HL-60/S4 treated with phorbol 12-myristate 13-acetate at 8.2 ng/mL for 4 days and 3 days (cell line): ENCODE measurements around the gene ATG14.
"Not testable (repeated sequence)": the region's sequence is repeated elsewhere in the genome, so short reads cannot be mapped to it uniquely, and the experiment has no call there.

Experiments
- in situ Hi-C: fragments of 300-500 bp; cut with MboI; formaldehyde crosslinking; loops from 2 replicates; pipeline ENCODE4 v1.15.0; 2022; ENCODE audit warnings: low sequenced_read_pairs

ATG14 gene

GRCh38 chr14:55411426-55412389 is at the start of gene ATG14:
TSS of gene ATG14 (minus strand) at chr14:55411830. CDS start at chr14:55411822, 8 bp downstream.
- in situ Hi-C loops, result no loop called here

- in situ Hi-C loops, result no loop called here
These were observed 47.3 kb upstream of the ATG14 start for GRCh38 chr14:55458800-55459515.

GRCh38 chr14:55457496-55457895 is 45.9 kb upstream of the ATG14 start:
- in situ Hi-C loops, result no loop called here

GRCh38 chr14:55456411-55456810 is 44.8 kb upstream of the ATG14 start:
- in situ Hi-C loops, result not testable (repeated sequence)

GRCh38 chr14:55454264-55455002 is 42.8 kb upstream of the ATG14 start:
- in situ Hi-C loops, result no loop called here

GRCh38 chr14:55451950-55452349 is 40.3 kb upstream of the ATG14 start:
- in situ Hi-C loops, result no loop called here

GRCh38 chr14:55451398-55451797 is 39.8 kb upstream of the ATG14 start:
- in situ Hi-C loops, result no loop called here

GRCh38 chr14:55450987-55451386 is 39.4 kb upstream of the ATG14 start:
- in situ Hi-C loops, result no loop called here

GRCh38 chr14:55450539-55450938 is 38.9 kb upstream of the ATG14 start:
- in situ Hi-C loops, result no loop called here

- in situ Hi-C loops, result no loop called here
These were observed 38.5 kb upstream of the ATG14 start for GRCh38 chr14:55450124-55450523.

GRCh38 chr14:55449116-55449515 is 37.5 kb upstream of the ATG14 start:
- in situ Hi-C loops, result no loop called here

- in situ Hi-C loops, result no loop called here
These were observed 36.5 kb upstream of the ATG14 start for GRCh38 chr14:55448141-55448614.

GRCh38 chr14:55446833-55447232 is 35.2 kb upstream of the ATG14 start:
- in situ Hi-C loops, result no loop called here

- in situ Hi-C loops, result no loop called here
These were observed 34.6 kb upstream of the ATG14 start for GRCh38 chr14:55446127-55446736.

- in situ Hi-C loops, result no loop called here
These were observed 29.7 kb upstream of the ATG14 start for GRCh38 chr14:55441286-55441685.

GRCh38 chr14:55440385-55440784 is 28.8 kb upstream of the ATG14 start, which contains the start of gene TBPL2:
TSS of gene TBPL2 (minus strand) at chr14:55440616. CDS start at chr14:55440449, 167 bp downstream.
- in situ Hi-C loops, result no loop called here

GRCh38 chr14:55438066-55438683 is 26.5 kb upstream of the ATG14 start:
- in situ Hi-C loops, result no loop called here

GRCh38 chr14:55436931-55437330 is 25.3 kb upstream of the ATG14 start:
- in situ Hi-C loops, result no loop called here

- in situ Hi-C loops, result no loop called here
These were observed 24.9 kb upstream of the ATG14 start for GRCh38 chr14:55436519-55436918.

GRCh38 chr14:55434805-55435174 is 23.2 kb upstream of the ATG14 start:
- in situ Hi-C loops, result no loop called here
